Measurements from ENCODE around the gene CDO1. TPM values are rescaled to one million over a fixed set of nuclear protein-coding genes. Genes with fewer than 3 reads are reported as not detected.
"Not testable (repeated sequence)": the region's sequence is repeated elsewhere in the genome, so short reads cannot be mapped to it uniquely, and the experiment has no call there.

CDO1 gene
- total RNA-seq, 6 donors from 2014 or later: 2.3 to 14.4 (median 6.9) TPM

GRCh38 chr5:115809946-115810345, 6.5 kb downstream of the CDO1 start:
- H3K4me3 ChIP-seq: no peak overlapping the region
- H3K4me1 ChIP-seq: no peaks in the 10 kb centered on the region
- no peaks in the 10 kb centered on the region for H3K36me3 ChIP-seq
- ATAC-seq (ENCODE audit: low FRiP score in 2 of 2) (no peak), DNase-seq (no peak)
- no peak for TF ChIP-seq POLR2A (IDR thresholded peaks at IDR 0.05)
- no peak for TF ChIP-seq EP300 (IDR thresholded peaks at IDR 0.05)
- TF ChIP-seq POLR2AphosphoS5 (IDR thresholded peaks at IDR 0.05): no peak
- TF ChIP-seq CTCF (IDR thresholded peaks at IDR 0.05): no peak
- H3K27me3 ChIP-seq: peaks cover 0 to 3% (median 0%) of the 10 kb centered on the region in 4 donors
- 65 to 80% methylated on average over 2 of the region's 2 CpGs for WGBS, 2 donors
- H3K27ac ChIP-seq: no peak overlapping the region
- no peaks in the 10 kb centered on the region for H3K9me3 ChIP-seq

- not testable (repeated sequence) for ATAC-seq (ENCODE audit: low FRiP score in 2 of 2); H3K9me3 ChIP-seq; H3K4me1 ChIP-seq; H3K27me3 ChIP-seq; DNase-seq; H3K36me3 ChIP-seq; H3K4me3 ChIP-seq; H3K27ac ChIP-seq
- 83 to 97% methylated on average over 2 of the region's 2 CpGs for WGBS, 2 donors
Observed at GRCh38 chr5:115808066-115808465, 8.4 kb downstream of the CDO1 start.

GRCh38 chr5:115807654-115808052, 8.8 kb downstream of the CDO1 start:
- TF ChIP-seq CTCF (IDR thresholded peaks at IDR 0.05) (no peak), EP300 (IDR thresholded peaks at IDR 0.05) (no peak)
- H3K27ac ChIP-seq: no peak overlapping the region
- H3K27me3 ChIP-seq: no peaks in the 10 kb centered on the region
- no peak overlapping the region for H3K4me3 ChIP-seq
- DNase-seq (no peak), ATAC-seq (ENCODE audit: low FRiP score in 2 of 2) (no peak)
- 91 to 96% methylated on average over 2 of the region's 2 CpGs for WGBS, 2 donors
- no peaks in the 10 kb centered on the region for H3K36me3 ChIP-seq
- H3K4me1 ChIP-seq: no peaks in the 10 kb centered on the region
- no peaks in the 10 kb centered on the region for H3K9me3 ChIP-seq

GRCh38 chr5:115806986-115807653, 9.3 kb downstream of the CDO1 start:
- DNase-seq (no peak), ATAC-seq (ENCODE audit: low FRiP score in 2 of 2) (no peak)
- no peak overlapping the region for H3K27ac ChIP-seq
- H3K27me3 ChIP-seq: no peaks in the 10 kb centered on the region
- no peak overlapping the region for H3K4me3 ChIP-seq
- TF ChIP-seq POLR2A (IDR thresholded peaks at IDR 0.05) (no peak), CTCF (IDR thresholded peaks at IDR 0.05) (no peak), EP300 (IDR thresholded peaks at IDR 0.05) (no peak), POLR2AphosphoS5 (IDR thresholded peaks at IDR 0.05) (no peak)
- H3K4me1 ChIP-seq: no peaks in the 10 kb centered on the region
- no peaks in the 10 kb centered on the region for H3K9me3 ChIP-seq
- no peaks in the 10 kb centered on the region for H3K36me3 ChIP-seq
- WGBS, 2 donors: 61 to 81% methylated on average over 2 of the region's 2 CpGs

- ATAC-seq (ENCODE audit: low FRiP score in 2 of 2) (no peak), DNase-seq (no peak)
- Histone ChIP-seq H3K27ac (no peak overlapping the region), H3K4me1 (no peaks in the 10 kb centered on the region), H3K36me3 (no peaks in the 10 kb centered on the region), H3K27me3 (no peaks in the 10 kb centered on the region), H3K4me3 (no peak overlapping the region), H3K9me3 (no peaks in the 10 kb centered on the region)
- 58 to 67% methylated on average over 1 of the region's 1 CpG for WGBS, 2 donors
- no peak for TF ChIP-seq POLR2AphosphoS5 (IDR thresholded peaks at IDR 0.05)
- TF ChIP-seq POLR2A (IDR thresholded peaks at IDR 0.05): no peak
- no peak for TF ChIP-seq EP300 (IDR thresholded peaks at IDR 0.05)
- no peak for TF ChIP-seq CTCF (IDR thresholded peaks at IDR 0.05)
Observed at GRCh38 chr5:115801984-115802383, 14.5 kb downstream of the CDO1 start.

Data from upper lobe of left lung (tissue), 6 donors.